Dermis microvascular lymphatic vessel endothelial cell (primary cell): ENCODE data around the gene MYCL. TPM values are rescaled to one million over a fixed set of nuclear protein-coding genes. Genes with fewer than 3 reads are reported as not detected.

Experiments
- DNase-seq, 2 donors: peaks; one replicate each; pipeline versions ENCODE4 v3.0.0 to v3.0.0-alpha.2; 2010; ENCODE audit warnings: low read depth in 2 of 2
- total RNA-seq: library from RNA; depleted of rRNA; stranded (reverse); fragments of >200 nt; gene quantifications from 2 replicates; pipeline ENCODE4 v1.2.1, GENCODE V29; 2014

The MYCL gene
- 0.38 and 0.39 TPM in 2 replicates for total RNA-seq

GRCh38 chr1:39901714-39902459 lies at the start of gene MYCL:
TSS of gene MYCL (minus strand) at chr1:39901917. CDS start at chr1:39901434, 483 bp downstream.
- DNase-seq, result peak; percentile 39 to 74

- DNase-seq, result no peak
Measured at GRCh38 chr1:39949891-39950290, 48.2 kb upstream of the MYCL start.

- DNase-seq, result no peak
Measured at GRCh38 chr1:39947260-39947659, 45.5 kb upstream of the MYCL start.

- DNase-seq, result no peak
Measured at GRCh38 chr1:39946216-39946615, 44.5 kb upstream of the MYCL start.

GRCh38 chr1:39944410-39945112 lies 42.8 kb upstream of the MYCL start:
- DNase-seq, result no peak

- DNase-seq, result no peak
Measured at GRCh38 chr1:39943471-39944290, 42.0 kb upstream of the MYCL start.

- no peak for DNase-seq
Measured at GRCh38 chr1:39940980-39941871, 39.5 kb upstream of the MYCL start.

GRCh38 chr1:39940253-39940652 lies 38.5 kb upstream of the MYCL start:
- DNase-seq, result no peak

GRCh38 chr1:39938856-39939255 lies 37.1 kb upstream of the MYCL start:
- DNase-seq, result no peak

GRCh38 chr1:39936724-39937491 lies 35.2 kb upstream of the MYCL start:
- DNase-seq, result no peak

GRCh38 chr1:39933956-39934941 lies 32.5 kb upstream of the MYCL start:
- no peak for DNase-seq

- no peak for DNase-seq
Measured at GRCh38 chr1:39928809-39929587, 27.3 kb upstream of the MYCL start.

- DNase-seq, result no peak
Measured at GRCh38 chr1:39927538-39927937, 25.8 kb upstream of the MYCL start.

GRCh38 chr1:39926820-39927219 lies 25.1 kb upstream of the MYCL start:
- DNase-seq, result no peak

GRCh38 chr1:39926343-39926793 lies 24.7 kb upstream of the MYCL start:
- peak in 1 of 2 donors; percentile 11 for DNase-seq

GRCh38 chr1:39925721-39926342 lies 24.1 kb upstream of the MYCL start:
- DNase-seq, result no peak

GRCh38 chr1:39922251-39922688 lies 20.6 kb upstream of the MYCL start:
- DNase-seq, result no peak

- peak; percentile 27 to 58 for DNase-seq
Measured at GRCh38 chr1:39919545-39919944, 17.8 kb upstream of the MYCL start.
